ENCODE measurements around the gene NOXO1.

The NOXO1 gene

DNA sequence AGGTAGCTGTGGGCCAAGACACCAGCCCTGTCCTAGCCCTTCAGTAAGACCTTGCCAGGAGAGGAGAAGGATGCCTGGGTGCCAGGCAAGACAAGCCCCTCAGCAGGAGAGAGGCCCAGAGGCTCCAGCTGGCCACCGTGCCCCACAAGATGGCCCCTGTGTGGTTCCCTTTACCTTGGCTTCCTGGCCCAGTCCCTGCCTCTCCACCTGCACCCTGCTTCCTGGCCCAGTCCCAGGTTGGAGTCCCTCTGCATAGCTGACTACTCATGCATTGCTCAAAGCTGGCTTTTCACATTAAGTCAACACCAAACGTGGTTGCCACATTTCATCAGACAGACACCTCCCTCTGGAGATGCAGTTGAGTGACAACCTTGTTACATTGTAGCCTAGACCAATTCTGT is 12.5 kb upstream of the NOXO1 start:
- DNase-seq: no peak

DNA sequence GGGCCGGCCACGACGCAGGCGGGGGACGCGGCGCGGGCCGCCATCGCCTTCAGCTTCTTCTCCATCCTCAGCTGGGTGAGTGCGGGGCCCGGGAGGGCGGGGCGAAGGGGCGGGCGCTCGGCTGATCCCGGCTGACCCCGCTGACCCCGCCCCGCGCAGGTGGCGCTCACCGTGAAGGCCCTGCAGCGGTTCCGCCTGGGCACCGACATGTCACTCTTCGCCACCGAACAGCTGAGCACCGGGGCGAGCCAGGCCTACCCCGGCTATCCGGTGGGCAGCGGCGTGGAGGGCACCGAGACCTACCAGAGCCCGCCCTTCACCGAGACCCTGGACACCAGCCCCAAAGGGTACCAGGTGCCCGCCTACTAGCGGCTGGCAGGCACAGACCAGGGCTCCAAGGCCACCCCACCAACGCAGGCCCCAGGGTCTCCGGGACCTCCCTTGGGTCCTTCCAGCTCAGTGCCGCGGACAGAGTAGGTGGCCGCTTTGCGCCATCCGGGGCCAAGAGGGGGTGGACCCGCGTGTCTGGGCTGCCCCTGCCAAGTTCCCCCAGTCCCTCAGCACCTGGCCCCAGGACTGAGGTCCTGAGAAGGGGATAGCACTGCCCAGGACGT is 11.5 kb upstream of the NOXO1 start:
- no peak for DNase-seq

DNA sequence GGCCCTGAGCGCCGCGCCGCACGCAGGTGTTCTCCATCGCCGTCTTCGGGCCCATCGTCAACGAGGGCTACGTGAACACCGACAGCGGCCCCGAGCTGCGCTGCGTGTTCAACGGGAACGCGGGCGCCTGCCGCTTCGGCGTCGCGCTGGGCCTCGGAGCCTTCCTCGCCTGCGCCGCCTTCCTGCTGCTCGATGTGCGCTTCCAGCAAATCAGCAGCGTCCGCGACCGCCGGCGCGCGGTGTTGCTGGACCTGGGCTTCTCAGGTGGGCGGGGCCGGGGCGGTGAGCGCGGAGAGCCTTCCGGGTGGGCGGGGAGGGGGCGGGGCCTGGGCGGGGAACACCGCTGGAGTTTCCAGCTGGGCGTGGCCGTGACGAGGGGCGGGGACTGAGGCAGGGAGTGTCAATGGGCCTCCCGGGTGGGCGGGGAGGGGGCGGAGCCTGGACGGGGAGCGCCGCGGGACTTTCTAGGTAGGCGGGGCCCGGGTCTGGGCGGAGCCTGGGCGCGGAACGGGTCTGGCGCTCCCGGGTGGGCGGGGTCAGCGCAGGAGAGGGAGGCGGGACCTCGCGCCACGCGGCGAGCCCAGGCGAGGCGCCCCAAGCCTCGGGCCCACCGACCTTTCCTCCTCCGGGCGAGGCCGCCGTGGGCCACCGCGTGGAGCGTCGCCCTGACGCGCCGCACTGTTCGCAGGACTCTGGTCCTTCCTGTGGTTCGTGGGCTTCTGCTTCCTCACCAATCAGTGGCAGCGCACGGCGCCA is 10.9 kb upstream of the NOXO1 start:
- DNase-seq: peak; percentile 83

DNA sequence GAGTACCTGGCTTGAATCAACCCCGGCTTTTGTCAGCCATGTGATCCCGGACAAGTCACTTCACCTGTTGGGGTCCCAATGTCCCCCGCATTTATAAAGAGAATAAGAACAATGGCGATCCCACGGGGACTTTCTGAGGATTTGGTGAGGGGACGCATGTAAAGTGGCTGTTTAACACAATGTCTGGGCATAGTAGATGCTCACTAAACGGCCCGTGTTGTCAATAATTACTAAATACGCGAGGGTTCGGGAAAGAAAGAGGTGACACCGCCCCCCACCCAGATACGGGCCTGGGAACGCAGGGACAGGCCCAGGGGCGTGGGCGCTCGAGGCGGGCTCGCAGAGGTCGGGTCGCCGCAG is 10.3 kb upstream of the NOXO1 start:
- no peak for DNase-seq

DNA sequence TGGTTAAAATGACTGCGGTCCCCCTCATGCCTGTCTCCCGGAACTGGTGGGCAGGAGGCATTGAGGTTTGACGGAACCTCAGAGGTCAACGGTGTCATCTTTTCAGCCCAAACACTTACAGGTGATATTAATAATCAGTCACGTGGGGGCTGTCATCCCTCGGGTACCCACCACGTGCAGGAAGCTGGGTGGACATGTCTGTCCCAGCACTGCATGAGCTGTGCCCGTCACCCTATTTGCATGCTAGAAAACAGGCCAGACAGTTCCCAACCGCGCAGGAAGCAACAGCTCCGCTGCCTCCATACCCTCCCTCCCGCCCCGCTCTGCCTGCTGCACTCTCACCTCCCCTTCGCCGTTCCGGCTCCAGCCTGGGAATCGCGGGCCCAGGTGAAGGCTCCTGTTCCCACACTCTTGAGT is 9.9 kb upstream of the NOXO1 start:
- DNase-seq: peak; percentile 47

DNA sequence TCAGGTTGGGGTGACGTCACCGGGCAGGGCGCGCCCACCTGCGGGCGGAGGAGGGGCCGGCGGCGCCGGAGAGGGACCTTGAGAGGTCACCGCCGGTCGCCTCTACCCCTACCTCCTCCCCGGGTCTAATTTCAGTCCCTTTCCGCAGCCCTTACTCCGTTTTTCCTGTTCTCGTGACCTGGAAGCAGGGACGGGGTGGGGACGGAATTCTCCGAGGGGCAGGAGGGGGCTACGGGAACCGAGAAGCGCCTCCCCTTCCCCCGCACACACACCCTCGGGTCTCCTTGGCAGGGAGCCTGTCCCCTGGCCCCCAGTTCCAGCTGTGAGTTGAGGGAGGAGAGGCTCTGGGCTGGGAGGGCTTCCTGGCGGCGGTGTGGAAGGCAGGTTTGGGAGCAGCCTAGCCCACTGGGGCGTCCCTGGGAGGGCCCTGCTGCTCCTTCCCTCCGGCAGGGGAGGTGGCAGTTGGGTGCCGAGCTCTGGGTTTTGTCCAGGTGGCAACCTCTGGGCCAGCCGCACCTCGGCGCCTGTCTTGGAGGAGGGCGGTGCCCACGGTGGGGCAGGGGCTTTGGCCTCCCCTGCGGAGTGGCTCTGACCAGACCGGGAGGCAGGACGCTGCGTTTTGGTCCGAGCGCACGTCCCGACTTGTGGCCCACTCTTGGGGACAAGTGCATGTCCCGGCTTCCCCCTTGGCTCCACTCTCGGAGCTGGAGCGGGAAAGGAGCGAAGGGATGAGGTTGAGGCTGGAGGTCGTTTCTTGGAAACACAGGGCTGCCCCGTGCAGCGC is 9.3 kb upstream of the NOXO1 start:
- no peak for DNase-seq

DNA sequence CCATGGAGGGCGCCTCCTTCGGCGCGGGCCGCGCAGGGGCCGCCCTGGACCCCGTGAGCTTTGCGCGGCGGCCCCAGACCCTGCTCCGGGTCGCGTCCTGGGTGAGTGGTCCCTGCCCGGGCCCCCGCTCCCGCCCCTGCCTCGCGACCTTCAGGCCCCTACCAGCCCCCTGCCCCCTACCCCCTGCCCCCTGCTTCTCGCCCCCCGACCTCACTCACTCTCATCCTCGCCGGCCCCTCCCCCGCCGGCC is 8.8 kb upstream of the NOXO1 start:
- no peak for DNase-seq

DNA sequence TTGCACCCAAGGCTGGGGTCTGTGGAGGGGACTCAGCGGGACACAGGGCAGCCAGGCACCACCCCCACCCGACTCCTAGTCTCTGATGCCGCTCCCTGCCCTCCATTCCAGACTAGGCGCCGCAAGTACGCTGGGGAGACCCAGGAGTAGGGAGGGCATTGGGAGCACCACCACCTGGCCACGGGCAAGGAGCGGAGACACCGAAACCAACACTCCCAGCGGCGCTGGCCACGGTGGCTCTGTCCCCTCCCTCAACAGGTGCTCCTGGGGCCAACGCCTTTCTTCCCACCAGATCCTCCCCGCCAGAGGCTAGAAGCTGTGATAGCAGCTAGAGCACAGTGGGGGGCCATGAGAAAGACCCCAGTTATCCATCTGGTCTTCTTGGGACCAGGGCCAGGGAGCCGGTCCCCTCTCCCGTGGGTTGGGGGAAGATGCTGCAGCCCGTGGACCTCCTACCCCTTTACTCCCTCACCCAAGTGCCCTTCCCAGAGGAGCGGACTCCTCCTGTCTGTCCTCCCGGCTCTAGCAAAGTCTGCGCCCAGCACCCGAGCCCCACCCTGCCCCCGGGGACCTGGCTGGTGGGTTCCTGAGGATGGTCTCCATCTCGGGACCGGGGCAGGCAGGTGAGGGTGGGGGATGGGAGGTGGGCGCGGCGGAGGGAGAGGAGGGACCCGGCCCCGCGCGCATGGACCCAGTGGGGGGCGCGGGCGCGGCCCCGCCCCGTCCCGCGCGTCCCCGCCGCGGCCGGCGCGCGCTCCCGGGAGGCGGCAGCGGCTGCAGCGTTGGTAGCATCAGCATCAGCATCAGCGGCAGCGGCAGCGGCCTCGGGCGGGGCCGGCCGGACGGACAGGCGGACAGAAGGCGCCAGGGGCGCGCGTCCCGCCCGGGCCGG is 8.2 kb upstream of the NOXO1 start, which contains the start of gene SYNGR3:
Gene SYNGR3, plus strand, starts transcription at position 762 of the 892 bp plus-strand sequence. CDS start 133 bp downstream, outside the sequence.
- no peak for DNase-seq

DNA sequence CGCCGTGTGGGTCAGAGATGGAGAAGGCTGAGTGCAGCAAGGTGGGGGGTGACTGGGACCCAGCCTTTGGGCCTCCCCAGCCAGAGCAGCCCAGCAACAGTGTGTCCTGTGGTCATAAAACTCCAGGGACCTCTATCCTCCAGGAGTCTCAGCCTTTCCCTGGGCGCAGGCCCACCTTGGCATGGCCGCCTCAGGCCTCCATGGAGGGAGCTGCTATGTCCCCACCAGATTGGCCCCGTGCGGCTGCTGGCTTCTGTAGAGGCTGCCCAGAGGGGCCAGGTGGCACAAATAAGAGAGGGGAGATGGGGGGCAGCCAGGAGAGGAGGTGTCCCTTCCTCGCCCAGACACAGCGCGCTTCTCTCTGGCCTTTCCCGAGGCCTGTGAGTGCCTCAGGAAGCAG is 5.9 kb upstream of the NOXO1 start:
- no peak for DNase-seq

DNA sequence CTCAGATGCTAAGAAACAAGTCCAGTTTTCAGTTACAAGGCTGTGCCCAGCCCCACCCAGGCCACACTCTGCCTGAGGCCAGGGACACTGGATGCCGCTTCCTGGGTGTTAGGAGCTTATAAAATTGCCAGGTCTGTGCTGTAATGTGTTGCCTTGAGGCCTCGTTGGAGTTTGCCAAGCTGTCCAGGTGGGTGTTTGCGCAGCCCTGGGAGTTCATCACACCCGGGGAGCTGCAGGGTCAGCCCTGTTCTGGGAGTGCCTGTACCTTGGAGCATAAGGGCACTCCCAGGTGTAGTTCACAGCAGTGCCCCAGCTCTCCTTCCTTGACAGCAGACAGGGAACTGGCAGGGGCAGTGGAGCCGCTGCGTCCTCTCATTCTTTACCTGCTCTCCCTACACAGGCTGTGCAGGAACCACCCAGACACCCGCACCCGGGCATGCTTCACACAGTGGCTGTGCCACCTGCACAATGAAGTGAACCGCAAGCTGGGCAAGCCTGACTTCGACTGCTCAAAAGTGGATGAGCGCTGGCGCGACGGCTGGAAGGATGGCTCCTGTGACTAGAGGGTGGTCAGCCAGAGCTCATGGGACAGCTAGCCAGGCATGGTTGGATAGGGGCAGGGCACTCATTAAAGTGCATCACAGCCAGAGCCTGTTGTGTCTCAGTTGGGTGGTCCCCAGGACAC is 4.3 kb upstream of the NOXO1 start:
- no peak for DNase-seq

DNA sequence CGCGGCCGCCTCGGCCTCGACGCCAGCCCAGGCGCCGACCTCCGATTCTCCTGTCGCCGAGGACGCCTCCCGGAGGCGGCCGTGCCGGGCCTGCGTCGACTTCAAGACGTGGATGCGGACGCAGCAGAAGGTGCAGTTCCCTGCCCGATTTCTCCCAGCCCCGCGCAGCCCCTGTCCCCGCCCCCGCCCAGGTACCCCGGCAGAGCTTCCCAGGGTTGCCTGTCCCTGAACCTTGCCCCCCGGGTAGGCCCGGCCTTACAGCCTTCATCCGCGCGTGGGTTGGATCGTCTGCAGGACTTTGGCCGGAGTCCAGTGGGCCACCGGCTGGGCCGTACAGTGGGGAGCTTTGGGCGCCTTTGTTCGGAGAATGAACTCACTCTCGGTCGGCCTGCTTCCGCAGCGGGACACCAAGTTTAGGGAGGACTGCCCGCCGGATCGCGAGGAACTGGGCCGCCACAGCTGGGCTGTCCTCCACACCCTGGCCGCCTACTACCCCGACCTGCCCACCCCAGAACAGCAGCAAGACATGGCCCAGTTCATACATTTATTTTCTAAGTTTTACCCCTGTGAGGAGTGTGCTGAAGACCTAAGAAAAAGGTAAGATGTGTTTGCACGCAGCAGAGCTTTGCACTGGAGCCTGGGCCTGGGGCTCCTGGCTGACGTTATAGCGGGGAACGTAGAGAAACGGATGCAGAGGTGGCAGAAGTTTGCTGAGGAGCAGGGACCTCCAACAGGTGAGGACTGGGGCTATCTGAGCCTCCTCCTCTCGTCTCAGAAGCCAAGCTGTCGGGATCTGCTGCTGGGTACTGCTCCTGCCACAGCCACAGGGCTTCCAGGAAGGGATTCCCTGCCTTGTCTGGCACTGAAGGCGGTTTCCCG is 3.3 kb upstream of the NOXO1 start:
- no peak for DNase-seq

DNA sequence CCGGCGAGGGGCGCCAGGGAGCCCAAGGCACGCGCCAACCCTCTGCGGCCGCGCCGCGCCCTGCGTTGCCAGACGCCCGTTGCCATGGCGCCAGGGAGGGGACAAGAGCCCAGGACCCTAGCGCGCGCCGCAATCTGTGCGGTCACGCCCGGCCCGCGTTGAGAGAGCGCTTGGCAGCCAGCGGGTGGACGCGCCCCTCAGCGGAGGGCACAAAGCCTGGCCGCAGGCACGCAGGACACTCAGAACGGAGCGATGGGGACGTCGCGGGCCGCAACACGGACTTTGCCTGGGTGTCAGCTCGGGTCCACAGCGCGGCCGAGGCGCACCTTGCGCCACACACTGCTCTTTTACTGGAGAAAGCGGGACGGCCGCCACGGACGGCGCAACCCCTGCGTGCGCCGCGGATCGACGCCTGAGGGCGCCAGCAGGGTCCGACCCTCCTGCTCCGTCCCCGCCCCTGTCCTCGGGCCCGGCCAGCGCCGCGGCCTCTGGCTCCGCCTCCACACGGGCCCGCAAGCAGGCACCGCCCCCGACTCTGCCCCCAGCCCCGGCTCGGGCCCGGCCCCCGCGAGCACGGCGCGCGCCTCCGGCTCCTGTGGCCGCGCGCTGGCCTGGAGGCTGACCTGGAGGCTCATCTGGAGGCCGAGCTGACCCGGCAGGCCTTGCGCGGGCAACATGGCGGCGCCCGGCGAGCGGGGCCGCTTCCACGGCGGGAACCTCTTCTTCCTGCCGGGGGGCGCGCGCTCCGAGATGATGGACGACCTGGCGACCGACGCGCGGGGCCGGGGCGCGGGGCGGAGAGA is 2.5 kb upstream of the NOXO1 start, which contains the start of gene GFER:
Gene GFER, plus strand, starts transcription at position 650 of the 803 bp plus-strand sequence. Its CDS starts 26 bp downstream, at position 676.
- DNase-seq: peak; percentile 67

DNA sequence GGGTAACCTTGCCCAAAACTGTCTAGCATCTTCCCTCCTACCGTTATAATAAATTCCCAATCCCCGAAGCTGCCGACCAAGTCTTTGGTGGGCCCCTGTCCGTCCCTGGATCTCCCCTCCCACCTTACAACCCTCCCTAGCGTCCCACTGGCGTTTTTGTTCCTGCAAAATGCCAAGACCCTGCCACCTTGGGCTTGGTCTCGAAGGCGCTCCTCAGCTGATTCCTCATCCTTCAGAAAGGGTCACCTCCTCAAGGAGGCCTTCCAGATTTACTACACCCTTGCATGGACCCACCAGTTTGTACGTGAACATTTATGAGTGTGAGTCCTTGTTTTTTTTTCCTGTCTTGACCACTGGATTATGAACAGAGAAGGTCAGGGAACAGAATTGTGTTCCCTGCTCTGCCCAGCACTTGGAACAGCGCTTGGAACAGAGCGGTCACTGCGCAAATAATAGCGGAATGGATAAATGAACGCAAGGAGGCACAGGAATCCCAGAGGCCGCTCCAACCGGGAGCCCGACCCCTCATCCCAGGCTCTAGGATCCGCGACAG is 1.8 kb upstream of the NOXO1 start:
- DNase-seq: no peak

DNA sequence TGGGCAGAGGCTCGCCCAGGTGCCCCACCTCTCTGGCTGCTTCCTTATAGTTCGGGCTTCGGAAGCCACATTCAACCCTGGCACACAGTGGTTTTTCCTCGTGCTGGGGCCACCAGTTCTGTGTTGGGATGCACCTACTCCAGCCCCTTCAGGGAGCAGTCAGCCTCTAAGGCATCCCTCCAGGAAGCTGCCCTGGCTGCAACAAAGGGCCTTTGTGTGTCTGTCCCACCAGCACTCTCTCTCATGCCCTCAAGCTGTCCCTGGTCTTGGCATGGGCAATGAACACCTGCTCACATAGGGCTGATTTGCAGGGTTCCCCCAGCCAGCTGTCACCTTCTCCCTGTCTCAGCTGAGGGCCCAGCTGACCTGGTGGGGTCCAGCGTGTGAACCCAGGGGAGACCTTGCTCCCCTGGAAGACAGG is 754 bp upstream of the NOXO1 start:
- DNase-seq: no peak

DNA sequence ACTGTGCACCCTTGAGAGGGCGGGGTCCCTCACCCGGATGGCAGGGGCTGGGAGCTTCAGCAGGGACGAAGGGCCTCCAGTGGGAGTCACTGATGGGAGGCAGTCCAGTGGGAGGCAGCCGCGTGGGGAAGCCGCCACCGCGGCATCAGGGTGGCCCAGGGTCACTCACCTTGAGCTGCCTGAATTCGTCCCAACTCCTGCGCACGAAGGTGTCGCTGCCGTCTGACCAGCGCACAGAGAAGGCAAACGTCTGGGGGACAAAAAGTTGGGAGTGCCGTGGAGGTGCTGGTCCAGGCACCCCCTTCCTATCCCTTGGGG is 540 bp downstream of the NOXO1 start:
- DNase-seq: no peak

DNA sequence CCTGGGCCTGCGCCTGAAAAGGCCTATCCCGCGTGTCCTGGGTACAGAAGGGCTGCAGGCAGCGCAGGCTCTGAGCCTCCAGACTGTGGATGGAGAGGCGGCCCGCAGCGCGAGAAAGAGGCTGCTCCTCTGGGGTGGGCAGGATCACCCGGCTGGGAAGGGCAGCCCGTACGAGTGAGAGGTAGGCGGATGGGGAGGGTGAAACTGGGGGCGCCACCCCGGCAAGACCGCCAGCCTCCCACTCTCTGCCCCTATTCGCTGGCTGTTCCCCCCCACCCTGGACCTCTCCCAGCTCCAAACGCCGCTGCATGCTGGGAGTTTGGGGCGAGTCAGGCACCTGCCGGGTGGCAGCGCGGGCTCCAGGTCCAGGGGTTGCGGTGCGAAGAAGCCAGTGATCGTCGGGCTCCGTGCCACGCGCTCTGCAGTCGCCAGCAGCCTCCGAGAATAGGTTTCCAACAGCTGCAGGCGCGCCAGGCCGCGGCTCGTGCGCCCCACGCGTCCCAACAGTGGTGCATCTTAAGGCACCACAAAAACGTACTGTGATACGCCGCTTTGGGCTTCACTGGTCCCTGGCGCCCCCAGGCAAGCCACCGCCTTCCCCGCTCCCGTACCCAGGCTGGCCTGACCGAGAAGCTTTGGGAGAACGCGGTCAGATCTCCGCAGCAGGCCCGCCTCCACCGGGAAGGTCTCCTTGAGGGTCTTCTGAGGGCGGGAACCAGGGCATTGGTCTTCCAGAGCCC is 1.1 kb downstream of the NOXO1 start:
- DNase-seq: no peak

DNA sequence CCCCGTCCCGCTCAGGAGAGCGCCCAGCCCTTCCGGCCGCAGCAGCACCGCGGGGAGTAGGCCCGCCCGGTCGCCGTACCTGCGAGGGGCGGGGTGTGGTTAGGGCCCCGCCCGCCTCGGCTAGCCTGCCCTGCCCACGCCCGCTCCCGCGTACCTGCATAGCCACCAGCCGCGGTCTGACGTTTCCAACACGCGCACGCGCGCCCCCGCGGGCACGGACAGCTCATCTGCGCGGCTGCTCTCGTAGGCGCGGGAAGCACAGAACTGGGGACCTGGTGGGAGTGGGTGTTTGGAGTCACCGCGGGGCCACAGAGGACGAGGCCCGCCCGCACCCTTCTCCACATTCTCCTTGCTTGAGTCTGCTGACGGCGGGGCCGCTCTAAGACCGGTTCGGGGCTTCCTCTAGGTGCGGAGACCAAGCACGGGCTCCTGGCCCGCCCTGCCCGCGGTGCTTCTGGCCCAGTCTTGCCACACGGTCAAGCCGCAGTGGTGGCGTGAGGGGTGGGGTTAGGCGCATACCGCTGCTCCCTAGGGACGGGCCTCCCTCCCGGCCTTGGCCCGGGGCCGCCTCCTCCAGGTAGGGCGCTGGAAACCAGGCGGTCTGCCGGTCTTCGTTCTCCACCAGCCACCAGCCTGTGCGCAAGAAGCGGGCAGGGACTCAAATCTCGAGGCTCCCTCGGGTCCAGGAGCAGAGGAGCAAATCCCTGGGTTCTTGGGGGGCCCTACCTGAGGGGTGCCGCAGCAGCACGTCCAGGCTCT is 1.8 kb downstream of the NOXO1 start:
- DNase-seq: no peak

DNA sequence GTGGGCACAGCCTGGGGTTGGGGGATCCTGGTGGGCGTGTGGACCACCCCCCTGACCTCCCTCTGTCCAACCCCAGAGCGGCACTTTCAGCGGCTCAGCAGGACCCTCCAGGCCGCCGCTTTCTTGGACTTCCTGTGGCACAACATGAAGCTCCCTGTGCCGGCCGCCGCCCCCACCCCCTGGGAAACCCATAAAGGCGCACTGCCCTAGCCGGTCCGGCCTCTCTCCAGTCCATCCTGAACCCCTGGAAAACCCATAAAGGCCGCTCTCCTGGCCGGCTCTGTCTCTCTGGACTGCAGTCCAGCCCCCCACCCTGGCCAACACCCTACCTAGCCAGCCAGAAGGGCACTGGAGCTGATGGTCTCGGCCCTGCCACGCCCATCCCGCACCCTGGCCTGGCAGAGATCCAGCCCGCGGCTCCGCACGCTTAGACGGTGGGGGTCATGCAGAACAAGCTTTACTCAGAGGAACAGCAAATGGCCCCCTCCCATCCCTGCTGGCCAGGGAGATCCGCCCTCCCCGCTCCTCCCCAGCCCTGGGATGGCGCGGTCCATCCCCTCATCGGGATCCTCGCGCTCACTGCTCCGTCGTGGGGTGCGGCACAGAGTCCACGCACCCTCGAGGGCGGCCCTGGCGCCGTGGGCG is 2.7 kb downstream of the NOXO1 start:
- DNase-seq: no peak
